NCI-H1092 treated with DMSO at 0.1 percent for 48 hours (cell line): Measurements from ENCODE around the gene ATG2B.

ENCODE experiments used
- DNase-seq: peaks from one replicate; lab custom pipeline; 2025; lab: John Stamatoyannopoulos, UW

The ATG2B gene

GRCh38 chr14:96309896-96310330 lies 53.2 kb downstream of the ATG2B start:
- DNase-seq: no peak

- no peak for DNase-seq
These were observed 53.8 kb downstream of the ATG2B start for GRCh38 chr14:96309133-96309895.

- DNase-seq: no peak
These were observed 55.7 kb downstream of the ATG2B start for GRCh38 chr14:96307434-96307833.

GRCh38 chr14:96304956-96305355 lies 58.2 kb downstream of the ATG2B start:
- no peak for DNase-seq

- no peak for DNase-seq
These were observed 59.2 kb downstream of the ATG2B start for GRCh38 chr14:96303981-96304380.

- peak; percentile 7 for DNase-seq
These were observed 63.7 kb downstream of the ATG2B start for GRCh38 chr14:96299441-96299840.

- DNase-seq: no peak
These were observed 65.1 kb downstream of the ATG2B start for GRCh38 chr14:96297997-96298515.

- peak; percentile 34 for DNase-seq
These were observed 66.1 kb downstream of the ATG2B start for GRCh38 chr14:96297000-96297399.

GRCh38 chr14:96294246-96294645 lies 68.9 kb downstream of the ATG2B start:
- no peak for DNase-seq

- no peak for DNase-seq
These were observed 75.3 kb downstream of the ATG2B start for GRCh38 chr14:96287856-96288255.

GRCh38 chr14:96286251-96286650 lies 76.9 kb downstream of the ATG2B start:
- no peak for DNase-seq

GRCh38 chr14:96285667-96286066 lies 77.5 kb downstream of the ATG2B start:
- no peak for DNase-seq

GRCh38 chr14:96284430-96284829 lies 78.7 kb downstream of the ATG2B start:
- DNase-seq: no peak

GRCh38 chr14:96284008-96284407 lies 79.1 kb downstream of the ATG2B start:
- no peak for DNase-seq

- DNase-seq: peak; percentile 12
These were observed 81.7 kb downstream of the ATG2B start for GRCh38 chr14:96281486-96281885.

GRCh38 chr14:96280104-96280503 lies 83.0 kb downstream of the ATG2B start:
- no peak for DNase-seq

- DNase-seq: no peak
These were observed 83.6 kb downstream of the ATG2B start for GRCh38 chr14:96279564-96279963.

- DNase-seq: no peak
These were observed 85.3 kb downstream of the ATG2B start for GRCh38 chr14:96277890-96278289.

GRCh38 chr14:96275177-96276112 lies 87.7 kb downstream of the ATG2B start:
- DNase-seq: peak; percentile 52

- no peak for DNase-seq
These were observed 88.6 kb downstream of the ATG2B start for GRCh38 chr14:96274543-96274942.

GRCh38 chr14:96274122-96274521 lies 89.0 kb downstream of the ATG2B start:
- no peak for DNase-seq

- no peak for DNase-seq
These were observed 89.5 kb downstream of the ATG2B start for GRCh38 chr14:96273629-96274028.
